H9 (cell line): ENCODE results near the gene BCAS1. TPM values are rescaled to one million over a fixed set of nuclear protein-coding genes. Genes with fewer than 3 reads are reported as not detected.

Source experiments
- DNase-seq: peaks from one replicate; pipeline ENCODE4 v3.0.0-alpha.2; 2017
- H2AFZ ChIP-seq: one replicate; pipeline ENCODE4 v1.6.1; 2013; ENCODE audit warnings: mild to moderate bottlenecking, low read length, control low read depth, moderate library complexity
- H2AK5ac ChIP-seq: 2 replicates; pipeline ENCODE4 v1.6.1; 2013; ENCODE audit warnings: low read length, control low read depth, mixed read lengths; ENCODE audit not compliant: insufficient read length
- H2BK120ac ChIP-seq: one replicate; pipeline ENCODE4 v1.6.1; 2013; ENCODE audit warnings: low read depth, mild to moderate bottlenecking, low read length, control low read depth, inconsistent platforms; ENCODE audit not compliant: poor library complexity, severe bottlenecking
- H2BK12ac ChIP-seq: 2 replicates; pipeline ENCODE4 v1.6.1; 2013; ENCODE audit warnings: low read length, control low read depth, mixed read lengths, low read depth; ENCODE audit not compliant: insufficient read length
- H2BK15ac ChIP-seq: 2 replicates; pipeline ENCODE4 v1.6.1; 2013; ENCODE audit warnings: low read depth, low read length, control low read depth
- H2BK20ac ChIP-seq: one replicate; pipeline ENCODE4 v1.6.1; 2013; ENCODE audit warnings: low read depth, mild to moderate bottlenecking, low read length, control low read depth, inconsistent platforms; ENCODE audit not compliant: poor library complexity, severe bottlenecking
- H2BK5ac ChIP-seq: 2 replicates; pipeline ENCODE4 v1.6.1; 2013; ENCODE audit warnings: low read length, control low read depth, mixed read lengths; ENCODE audit not compliant: insufficient read length
- H3K14ac ChIP-seq: 2 replicates; pipeline ENCODE4 v1.6.1; 2013; ENCODE audit warnings: low read length, control low read depth; ENCODE audit not compliant: insufficient read depth
- H3K18ac ChIP-seq: 2 replicates; pipeline ENCODE4 v1.6.1; 2013; ENCODE audit warnings: low read depth, mild to moderate bottlenecking, mixed read lengths, low read length, control low read depth; ENCODE audit not compliant: insufficient read length
- H3K23ac ChIP-seq: 2 replicates; pipeline ENCODE4 v1.6.1; 2013; ENCODE audit warnings: low read length, control low read depth, mixed read lengths, low read depth; ENCODE audit not compliant: insufficient read length
- H3K23me2 ChIP-seq: 2 replicates; pipeline ENCODE4 v1.6.1; 2013; ENCODE audit warnings: low read depth, mild to moderate bottlenecking, mixed read lengths, low read length, control low read depth; ENCODE audit not compliant: insufficient read length, poor library complexity, severe bottlenecking
- H3K27ac ChIP-seq: 2 replicates; pipeline ENCODE4 v1.5.1; 2013; ENCODE audit warnings: low read length, control low read depth, mixed read lengths, low read depth; ENCODE audit not compliant: insufficient read length
- H3K27me3 ChIP-seq: 2 replicates; pipeline ENCODE4 v1.6.1; 2013; ENCODE audit warnings: low read length, control low read depth, inconsistent platforms; ENCODE audit not compliant: insufficient read depth
- H3K4ac ChIP-seq: 2 replicates; pipeline ENCODE4 v1.6.1; 2013; ENCODE audit warnings: low read depth, mild to moderate bottlenecking, control low read depth, inconsistent platforms, low read length, moderate library complexity
- H3K4me1 ChIP-seq: 2 replicates; pipeline ENCODE4 v1.6.1; 2013; ENCODE audit warnings: low read length, control low read depth, inconsistent platforms; ENCODE audit not compliant: insufficient read depth
- H3K4me2 ChIP-seq: 2 replicates; pipeline ENCODE4 v1.6.1; 2013; ENCODE audit warnings: low read length, control low read depth, mixed read lengths; ENCODE audit not compliant: insufficient read length, insufficient read depth
- H3K56ac ChIP-seq: 2 replicates; pipeline ENCODE4 v1.6.1; 2013; ENCODE audit warnings: low read depth, mild to moderate bottlenecking, mixed read lengths, low read length, control low read depth; ENCODE audit not compliant: insufficient read length
- H3K79me1 ChIP-seq: 2 replicates; pipeline ENCODE4 v1.6.1; 2013; ENCODE audit warnings: low read depth, mild to moderate bottlenecking, moderate library complexity, low read length, control low read depth, inconsistent platforms; ENCODE audit not compliant: insufficient read depth, poor library complexity, severe bottlenecking
- H3K79me2 ChIP-seq: 2 replicates; pipeline ENCODE4 v1.6.1; 2013; ENCODE audit warnings: low read length, control low read depth, inconsistent platforms; ENCODE audit not compliant: insufficient read depth
- H3K9ac ChIP-seq: 2 replicates; pipeline ENCODE4 v1.6.1; 2013; ENCODE audit warnings: low read length, control low read depth, mixed read lengths; ENCODE audit not compliant: insufficient read length; ENCODE audit errors: extremely low read depth
- H3K9me3 ChIP-seq: one replicate; pipeline ENCODE4 v1.6.1; 2013; ENCODE audit warnings: low read depth, low read length, inconsistent platforms; ENCODE audit not compliant: control insufficient read depth
- H3T11ph ChIP-seq: one replicate; pipeline ENCODE4 v1.6.1; 2013; ENCODE audit warnings: mild to moderate bottlenecking, low read length, control low read depth, inconsistent platforms
- H4K20me1 ChIP-seq: one replicate; pipeline ENCODE4 v1.6.1; 2013; ENCODE audit not compliant: control insufficient read depth, insufficient read length, insufficient read depth
- H4K5ac ChIP-seq: 2 replicates; pipeline ENCODE4 v1.6.1; 2013; ENCODE audit warnings: low read depth, mild to moderate bottlenecking, mixed read lengths, low read length, control low read depth; ENCODE audit not compliant: insufficient read length
- H4K8ac ChIP-seq: replicated peaks from 2 replicates; pipeline ENCODE4 v1.6.1; 2013; ENCODE audit warnings: low read length, control low read depth, mixed read lengths, low read depth; ENCODE audit not compliant: insufficient read length
- H4K91ac ChIP-seq: 2 replicates; pipeline ENCODE4 v1.6.1; 2013; ENCODE audit warnings: low read depth, mild to moderate bottlenecking, moderate library complexity, mixed read lengths, low read length, control low read depth; ENCODE audit not compliant: insufficient read length
- H3K27ac Mint-ChIP-seq, 3 experiments: 2 replicates in 2 of 3; 3 replicates in 1 of 3; pipeline ENCODE4 v1.8.0; 2020 to 2021; ENCODE audit warnings: mixed read lengths in 3 of 3, mild to moderate bottlenecking in 1 of 3, moderate library complexity in 1 of 3
- H3K27me3 Mint-ChIP-seq: 2 replicates; pipeline ENCODE4 v1.8.0; 2021; ENCODE audit warnings: low read depth, mild to moderate bottlenecking, moderate library complexity, mixed read lengths
- H3K36me3 Mint-ChIP-seq, 3 experiments: 2 replicates in 2 of 3; 3 replicates in 1 of 3; pipeline ENCODE4 v1.8.0; 2020 to 2021; ENCODE audit warnings: low read depth in 3 of 3, mixed read lengths in 3 of 3; ENCODE audit not compliant: insufficient read depth in 1 of 3
- H3K4me1 Mint-ChIP-seq, 2 experiments: 2 replicates each; pipeline ENCODE4 v1.8.0; 2020; ENCODE audit warnings: mixed read lengths in 2 of 2
- H3K4me3 Mint-ChIP-seq, 2 experiments: 2 replicates in 1 of 2; 3 replicates in 1 of 2; pipeline ENCODE4 v1.8.0; 2020 to 2021; ENCODE audit warnings: mild to moderate bottlenecking in 2 of 2, mixed read lengths in 2 of 2, moderate library complexity in 1 of 2
- H3K9me3 Mint-ChIP-seq, 2 experiments: 2 replicates in 1 of 2; 3 replicates in 1 of 2; pipeline ENCODE4 v1.8.0; 2020; ENCODE audit warnings: mild to moderate bottlenecking in 2 of 2, mixed read lengths in 2 of 2, moderate library complexity in 1 of 2
- CTCF ChIP-seq: fragments of 200-600 bp; sonication (generic); conservative IDR thresholded peaks from 3 replicates; pipeline ENCODE4 v1.8.0; 2021; ENCODE audit warnings: antibody characterized with exemption, mild to moderate bottlenecking
- WGBS: extraction: QIAGEN DNeasy Blood & Tissue Kit; methylation state at CpG from one replicate; pipeline ENCODE4 v1.1.7; 2013; ENCODE audit warnings: missing lambda C conversion rate, low lambda C conversion rate, mixed read lengths; ENCODE audit not compliant: insufficient read length; ENCODE audit errors: extremely low coverage; 5-methylcytosine and 5-hydroxymethylcytosine counted together
- total RNA-seq: library from RNA; stranded (reverse); gene quantifications from 2 replicates; pipeline ENCODE4 v1.2.1, GENCODE V29; 2021

Gene BCAS1
- total RNA-seq, 1 experiment from 2014 or later: 0.15 TPM

GRCh38 chr20:53945478-53945877 is 124.9 kb downstream of the BCAS1 start:
- no peak for TF ChIP-seq CTCF
- H3K14ac ChIP-seq: no peak overlapping the region
- H3K79me2 ChIP-seq: no peaks in the 10 kb centered on the region
- no peaks in the 10 kb centered on the region for H4K20me1 ChIP-seq
- Mint-ChIP-seq H3K36me3 (no peaks in the 10 kb centered on the region), H3K27ac (no peak overlapping the region), H3K9me3 (no peaks in the 10 kb centered on the region), H3K4me1 (peaks cover 31 to 41% of the 10 kb centered on the region in 2 experiments), H3K27me3 (no peaks in the 10 kb centered on the region), H3K4me3 (no peak overlapping the region)
- no peak overlapping the region for H3K18ac ChIP-seq
- no peak overlapping the region for H4K8ac ChIP-seq
- no peak overlapping the region for H2BK5ac ChIP-seq
- H2BK12ac ChIP-seq: no peak overlapping the region
- no peak overlapping the region for H2BK15ac ChIP-seq
- peaks cover 10% of the 10 kb centered on the region; the same call in 1 of the 2 replicates for H3K4me1 ChIP-seq
- no CpG with 5 or more reads among the region's 2 CpGs for WGBS
- no peak overlapping the region for H3K23ac ChIP-seq
- H2BK20ac ChIP-seq: no peak overlapping the region
- no peak overlapping the region for H3K56ac ChIP-seq
- H2AFZ ChIP-seq: no peak overlapping the region
- H3K4ac ChIP-seq: no peak overlapping the region
- no peak overlapping the region for H3T11ph ChIP-seq
- no peaks in the 10 kb centered on the region for H3K27me3 ChIP-seq
- no peak overlapping the region for H4K91ac ChIP-seq
- H3K9ac ChIP-seq: no peak overlapping the region
- no peaks in the 10 kb centered on the region for H3K9me3 ChIP-seq
- no peak for DNase-seq
- no peaks in the 10 kb centered on the region for H3K23me2 ChIP-seq
- no peaks in the 10 kb centered on the region for H3K79me1 ChIP-seq
- H3K4me2 ChIP-seq: no peak overlapping the region
- H2BK120ac ChIP-seq: no peak overlapping the region
- no peak overlapping the region for H2AK5ac ChIP-seq
- no peak overlapping the region for H4K5ac ChIP-seq
- H3K27ac ChIP-seq: no peak overlapping the region
